Body of pancreas (tissue), 4 donors: Measurements from ENCODE around the gene SERBP1.

Experiments
- POLR2A ChIP-seq, 3 donors: fragments of 450-650 bp; IDR thresholded peaks; one replicate each; pipeline ENCODE4 v1.6.1; 2016; ENCODE audit warnings: antibody characterized with exemption in 3 of 3, mild to moderate bottlenecking in 2 of 3
- TF ChIP-seq, protein P1 (sequence below), 7 experiments: fragments of 450-650 bp in 4 of 7; fragments of 200-600 bp in 3 of 7; sonication (generic) in 3 of 7; IDR thresholded peaks; one replicate each; pipeline ENCODE4 v1.5.1; 2016 to 2019; ENCODE audit warnings: antibody characterized with exemption in 7 of 7

GRCh38 chr1:67431869-67432578 is 1.8 kb upstream of the SERBP1 start:
- TF ChIP-seq, protein P1, sequence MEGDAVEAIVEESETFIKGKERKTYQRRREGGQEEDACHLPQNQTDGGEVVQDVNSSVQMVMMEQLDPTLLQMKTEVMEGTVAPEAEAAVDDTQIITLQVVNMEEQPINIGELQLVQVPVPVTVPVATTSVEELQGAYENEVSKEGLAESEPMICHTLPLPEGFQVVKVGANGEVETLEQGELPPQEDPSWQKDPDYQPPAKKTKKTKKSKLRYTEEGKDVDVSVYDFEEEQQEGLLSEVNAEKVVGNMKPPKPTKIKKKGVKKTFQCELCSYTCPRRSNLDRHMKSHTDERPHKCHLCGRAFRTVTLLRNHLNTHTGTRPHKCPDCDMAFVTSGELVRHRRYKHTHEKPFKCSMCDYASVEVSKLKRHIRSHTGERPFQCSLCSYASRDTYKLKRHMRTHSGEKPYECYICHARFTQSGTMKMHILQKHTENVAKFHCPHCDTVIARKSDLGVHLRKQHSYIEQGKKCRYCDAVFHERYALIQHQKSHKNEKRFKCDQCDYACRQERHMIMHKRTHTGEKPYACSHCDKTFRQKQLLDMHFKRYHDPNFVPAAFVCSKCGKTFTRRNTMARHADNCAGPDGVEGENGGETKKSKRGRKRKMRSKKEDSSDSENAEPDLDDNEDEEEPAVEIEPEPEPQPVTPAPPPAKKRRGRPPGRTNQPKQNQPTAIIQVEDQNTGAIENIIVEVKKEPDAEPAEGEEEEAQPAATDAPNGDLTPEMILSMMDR (IDR thresholded peaks at IDR 0.05), result no peak
- no peak for TF ChIP-seq POLR2A (IDR thresholded peaks at IDR 0.05)
